Dermis blood vessel endothelial cell (primary cell): ENCODE results near the gene SHLD1. TPM values are rescaled to one million over a fixed set of nuclear protein-coding genes. Genes with fewer than 3 reads are reported as not detected.

Source experiments
- DNase-seq: peaks from one replicate; pipeline ENCODE4 v3.0.0; 2010
- total RNA-seq: library from RNA; depleted of rRNA; stranded (reverse); fragments of >200 nt; gene quantifications from 2 replicates; pipeline ENCODE4 v1.2.3, GENCODE V29; 2014

SHLD1 gene
- total RNA-seq, 1 donor from 2014 or later: 3.4 TPM

GRCh38 chr20:5855939-5856338 is 105.7 kb downstream of the SHLD1 start:
- DNase-seq: no peak

DNA sequence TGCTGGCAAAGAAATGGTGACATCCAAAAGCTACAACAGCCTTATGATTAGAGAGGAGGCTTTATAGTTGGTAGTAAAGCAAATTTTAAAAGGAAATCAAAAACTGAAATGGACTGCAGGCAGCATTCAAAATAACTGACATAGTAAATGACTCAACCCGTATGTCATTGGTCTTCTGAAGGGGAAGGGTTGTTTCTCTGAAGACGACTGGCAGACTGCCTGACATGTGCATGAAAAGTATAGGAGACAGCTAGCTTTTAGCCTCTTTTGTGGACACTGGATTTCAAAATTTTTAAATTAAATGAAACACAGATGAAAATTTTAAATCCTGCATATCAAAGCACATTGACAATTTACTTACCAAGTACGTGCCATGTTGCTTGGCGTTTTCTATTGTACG is 109.4 kb downstream of the SHLD1 start:
- no peak for DNase-seq

GRCh38 chr20:5862703-5863039 is 112.5 kb downstream of the SHLD1 start:
- no peak for DNase-seq

DNA sequence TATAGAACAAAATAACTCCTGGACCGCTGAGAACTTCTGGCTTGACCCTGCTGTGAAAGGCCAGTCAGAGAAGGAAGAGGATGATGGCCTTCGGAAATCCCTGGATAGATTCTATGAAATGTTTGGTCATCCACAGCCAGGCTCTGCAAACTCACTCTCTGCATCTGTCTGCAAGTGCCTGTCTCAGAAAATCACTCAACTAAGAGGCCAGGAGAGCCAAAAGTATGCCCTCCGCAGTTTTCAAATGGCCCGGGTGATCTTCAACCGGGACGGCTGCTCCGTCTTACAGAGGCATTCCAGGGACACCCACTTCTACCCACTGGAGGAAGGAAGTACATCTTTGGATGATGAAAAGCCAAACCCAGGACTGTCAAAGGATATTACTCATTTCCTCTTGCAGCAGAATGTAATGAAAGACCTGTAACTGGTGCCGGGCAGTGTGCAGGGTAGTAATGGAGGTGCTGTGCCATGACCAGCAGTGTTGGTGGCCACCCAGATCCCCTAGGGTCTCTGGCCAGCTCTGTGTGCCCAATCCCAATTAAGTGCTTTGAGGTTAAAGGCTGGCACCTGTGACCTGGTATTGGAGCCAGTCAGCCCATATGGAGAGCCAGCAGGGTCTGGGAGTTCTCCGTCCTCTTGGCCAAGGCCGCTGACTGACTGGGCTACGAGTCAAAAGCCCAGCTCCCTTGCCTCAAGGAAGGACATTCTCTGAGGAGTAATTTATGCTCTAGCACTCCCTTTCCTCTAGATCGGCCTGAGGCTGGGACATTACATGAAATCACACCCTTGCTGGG is 113.0 kb downstream of the SHLD1 start:
- peak; percentile 72 for DNase-seq

DNA sequence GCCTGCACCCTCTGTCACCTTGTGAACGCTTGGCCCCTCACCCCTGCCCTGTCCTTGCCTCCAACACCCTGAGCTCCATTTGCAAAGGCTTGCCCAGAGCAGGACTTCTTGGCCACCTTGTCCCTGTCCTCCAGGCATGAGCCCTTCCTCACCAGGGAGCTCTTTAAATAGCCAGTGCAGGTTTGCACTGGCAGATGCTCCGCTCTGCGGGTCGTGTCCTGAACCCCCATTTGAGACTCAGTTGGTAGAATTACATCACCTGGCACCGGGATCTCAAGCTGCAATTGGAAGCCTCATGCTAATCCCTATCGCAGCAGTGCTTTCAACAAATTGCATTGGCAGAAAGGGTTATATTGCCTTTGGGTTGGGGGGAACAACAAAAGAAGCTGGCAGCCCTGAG is 114.2 kb downstream of the SHLD1 start:
- no peak for DNase-seq

GRCh38 chr20:5864873-5865587 is 114.8 kb downstream of the SHLD1 start:
- peak; percentile 78 for DNase-seq

DNA sequence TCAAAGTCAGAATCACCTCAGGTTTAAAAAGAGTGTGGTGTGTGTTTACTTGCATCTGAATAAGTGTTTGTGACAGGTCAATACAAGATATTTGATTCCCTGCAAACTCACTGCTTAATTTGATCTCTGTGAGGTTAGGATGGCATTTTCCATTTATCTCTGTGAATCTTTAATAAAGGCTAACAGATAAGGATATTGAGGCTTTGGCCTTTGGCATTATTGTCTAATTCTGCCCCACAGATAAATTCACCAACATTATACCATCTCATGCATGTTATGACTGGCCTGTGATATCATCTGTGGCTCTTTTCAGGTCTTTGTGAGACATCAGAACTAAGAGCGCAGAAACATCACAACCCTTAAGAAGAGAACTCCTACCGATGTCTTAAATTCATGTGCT is 115.4 kb downstream of the SHLD1 start:
- DNase-seq: no peak

- no peak for DNase-seq
These were observed 120.4 kb downstream of the SHLD1 start for GRCh38 chr20:5870568-5870981.

- DNase-seq: no peak
These were observed 121.5 kb downstream of the SHLD1 start for GRCh38 chr20:5871459-5872410.

- DNase-seq: no peak
These were observed 126.9 kb downstream of the SHLD1 start for GRCh38 chr20:5877128-5877527.

GRCh38 chr20:5880326-5880725 is 130.1 kb downstream of the SHLD1 start:
- no peak for DNase-seq

- peak; percentile 8 for DNase-seq
These were observed 131.5 kb downstream of the SHLD1 start for GRCh38 chr20:5881703-5882102.

DNA sequence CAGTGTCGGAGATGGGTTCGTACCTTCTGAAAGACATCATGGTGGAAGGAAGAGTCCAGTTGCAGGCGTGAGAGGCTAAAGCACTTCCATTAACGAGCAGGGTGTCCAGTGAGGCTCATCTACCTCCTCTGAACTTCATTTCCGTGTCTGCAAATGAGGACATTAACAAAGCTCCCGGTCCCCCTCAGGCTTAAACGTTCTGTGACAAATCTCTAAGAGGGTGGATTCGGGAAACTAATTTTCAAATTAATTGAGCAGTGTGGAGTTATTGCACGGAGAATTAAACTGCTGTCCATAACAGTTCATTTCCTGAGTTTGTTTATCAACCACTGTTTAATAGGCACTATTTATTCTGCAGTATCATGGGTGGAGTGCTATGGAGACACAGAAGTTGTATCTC is 132.0 kb downstream of the SHLD1 start:
- peak; percentile 8 for DNase-seq

GRCh38 chr20:5884465-5885335 is 134.5 kb downstream of the SHLD1 start:
- DNase-seq: no peak

GRCh38 chr20:5885866-5886265 is 135.7 kb downstream of the SHLD1 start:
- no peak for DNase-seq

GRCh38 chr20:5886788-5887187 is 136.6 kb downstream of the SHLD1 start:
- DNase-seq: no peak

DNA sequence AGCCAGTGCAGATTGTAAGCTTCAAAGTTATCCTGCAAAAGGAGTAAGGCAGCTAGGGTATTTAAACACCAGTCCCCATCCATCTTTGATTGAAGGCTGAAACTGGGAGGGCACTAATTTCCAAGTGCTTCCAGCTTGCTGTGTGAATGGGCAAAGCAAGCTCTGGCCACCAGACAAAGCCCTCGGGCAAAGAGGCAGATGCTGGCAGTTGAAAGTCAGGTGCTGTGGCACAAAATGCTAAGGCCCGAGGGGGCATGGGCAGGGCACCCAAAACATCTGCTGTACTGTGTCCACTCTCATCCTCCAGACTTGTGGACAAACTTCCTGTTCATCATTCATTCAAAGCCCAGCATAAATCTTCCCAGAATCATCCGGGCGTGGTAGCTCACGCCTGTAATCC is 137.2 kb downstream of the SHLD1 start:
- no peak for DNase-seq

GRCh38 chr20:5888041-5888440 is 137.8 kb downstream of the SHLD1 start:
- peak; percentile 7 for DNase-seq

DNA sequence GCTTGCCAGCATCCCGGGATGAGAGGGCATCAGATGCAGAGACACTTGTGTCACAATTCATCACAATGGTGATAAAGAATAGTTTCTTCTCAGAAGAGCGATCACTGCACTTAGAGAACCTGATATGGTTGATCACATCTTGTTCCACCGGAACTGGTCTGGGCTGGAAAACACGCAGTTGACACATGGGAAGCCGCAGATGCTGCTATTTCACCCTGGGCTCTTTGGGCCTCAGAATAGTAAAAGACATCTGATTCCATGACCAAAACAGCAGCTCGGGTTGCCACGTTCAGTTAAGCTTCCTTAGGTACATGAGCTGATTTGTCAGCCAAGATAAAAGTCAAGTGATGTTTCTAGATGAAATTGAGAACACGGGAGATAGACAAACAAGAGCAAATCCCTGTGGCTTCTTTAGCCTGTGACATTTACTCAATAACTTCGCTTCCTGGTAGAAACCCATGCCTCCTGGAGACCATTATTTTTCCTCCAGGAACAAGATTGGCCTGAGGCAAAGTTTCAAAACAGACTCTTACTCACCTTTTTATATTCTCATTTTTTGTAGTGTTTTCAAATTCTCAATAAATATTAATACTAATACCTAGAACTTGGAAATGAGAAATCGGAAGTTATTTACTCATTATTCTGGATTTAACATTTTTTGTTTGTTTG is 140.7 kb downstream of the SHLD1 start:
- no peak for DNase-seq

- DNase-seq: no peak
These were observed 142.9 kb downstream of the SHLD1 start for GRCh38 chr20:5893052-5893451.

- DNase-seq: no peak
These were observed 143.4 kb downstream of the SHLD1 start for GRCh38 chr20:5893621-5894020.

DNA sequence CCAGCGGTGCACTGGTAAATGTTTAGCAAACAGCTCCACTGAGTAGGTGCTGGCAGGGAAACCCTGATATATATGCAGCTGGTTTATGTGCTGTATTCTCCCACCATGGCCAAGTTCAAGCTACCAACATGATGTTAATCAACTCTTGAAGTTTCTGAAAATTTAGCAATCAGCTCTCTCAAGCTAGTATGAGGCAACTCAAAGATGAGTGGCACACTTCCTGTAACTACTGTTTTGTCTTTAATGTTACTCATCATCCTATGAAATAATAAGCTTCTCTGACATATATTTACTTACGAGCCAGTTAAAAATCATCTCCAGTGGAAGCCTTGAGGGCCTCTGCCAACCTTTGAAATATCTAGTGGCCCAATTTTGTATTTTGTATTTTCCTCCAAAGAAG is 145.4 kb downstream of the SHLD1 start:
- no peak for DNase-seq
